ENCODE results near the gene PARD3.

Gene PARD3

DNA sequence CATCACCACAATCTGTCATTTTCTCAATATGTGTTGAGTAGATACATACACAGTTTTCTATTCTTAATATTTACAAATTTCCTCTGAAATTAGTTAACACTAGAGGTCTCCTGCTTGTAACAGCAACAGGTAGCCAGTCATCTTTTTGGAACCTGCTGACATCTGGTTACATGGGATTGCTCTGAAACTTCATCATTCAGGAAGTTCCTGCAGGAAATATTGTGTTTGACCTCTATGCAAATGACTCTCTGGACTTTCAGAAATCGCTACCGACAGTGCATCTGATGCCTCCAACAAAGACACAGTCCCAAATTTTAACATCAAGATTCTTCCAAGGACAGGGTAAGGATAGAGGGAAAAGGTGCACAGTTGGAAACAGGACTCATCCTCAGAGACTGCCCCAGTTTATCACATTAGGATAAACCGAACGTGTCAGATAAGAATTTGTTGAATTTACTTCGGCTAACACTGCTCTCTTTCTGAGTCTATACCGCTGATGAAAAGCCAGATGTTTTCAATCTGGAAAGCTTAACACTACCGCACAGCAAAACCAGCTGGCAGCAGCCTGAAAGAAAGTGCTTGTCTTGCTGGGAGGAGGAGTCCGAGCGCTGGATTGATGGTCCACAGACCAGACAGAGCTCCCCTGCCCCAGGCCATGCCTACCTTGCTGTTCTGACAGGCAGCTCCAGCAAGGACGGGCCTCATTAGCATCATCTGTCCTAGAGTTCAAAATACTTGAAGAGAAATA lies 633.4 kb downstream of the PARD3 start:
- H3K27ac ChIP-seq (ENCODE audit: low read depth, low read length), result no peak overlapping the region
- no peaks in the 10 kb centered on the region for H3K27me3 ChIP-seq (ENCODE audit: low read length)
- H3K9ac ChIP-seq (ENCODE audit: low read length), result no peak overlapping the region
- H3K36me3 ChIP-seq (ENCODE audit: low read length), result no peaks in the 10 kb centered on the region
- H3F3A ChIP-seq (ENCODE audit: insufficient read depth), result no peaks in the 10 kb centered on the region
- no peaks in the 10 kb centered on the region for H3K9me3 ChIP-seq (ENCODE audit: insufficient read depth, low read length)
- no peak for TF ChIP-seq EZH2phosphoT487 (conservative IDR thresholded peaks at IDR 0.05; ENCODE audit: low read length)
- TF ChIP-seq, protein P1, sequence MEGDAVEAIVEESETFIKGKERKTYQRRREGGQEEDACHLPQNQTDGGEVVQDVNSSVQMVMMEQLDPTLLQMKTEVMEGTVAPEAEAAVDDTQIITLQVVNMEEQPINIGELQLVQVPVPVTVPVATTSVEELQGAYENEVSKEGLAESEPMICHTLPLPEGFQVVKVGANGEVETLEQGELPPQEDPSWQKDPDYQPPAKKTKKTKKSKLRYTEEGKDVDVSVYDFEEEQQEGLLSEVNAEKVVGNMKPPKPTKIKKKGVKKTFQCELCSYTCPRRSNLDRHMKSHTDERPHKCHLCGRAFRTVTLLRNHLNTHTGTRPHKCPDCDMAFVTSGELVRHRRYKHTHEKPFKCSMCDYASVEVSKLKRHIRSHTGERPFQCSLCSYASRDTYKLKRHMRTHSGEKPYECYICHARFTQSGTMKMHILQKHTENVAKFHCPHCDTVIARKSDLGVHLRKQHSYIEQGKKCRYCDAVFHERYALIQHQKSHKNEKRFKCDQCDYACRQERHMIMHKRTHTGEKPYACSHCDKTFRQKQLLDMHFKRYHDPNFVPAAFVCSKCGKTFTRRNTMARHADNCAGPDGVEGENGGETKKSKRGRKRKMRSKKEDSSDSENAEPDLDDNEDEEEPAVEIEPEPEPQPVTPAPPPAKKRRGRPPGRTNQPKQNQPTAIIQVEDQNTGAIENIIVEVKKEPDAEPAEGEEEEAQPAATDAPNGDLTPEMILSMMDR (IDR thresholded peaks at IDR 0.05; ENCODE audit: insufficient read depth, low read length, poor library complexity, severe bottlenecking), result no peak
- no peak overlapping the region for H2AFZ ChIP-seq (ENCODE audit: low read depth, low read length, severe bottlenecking)
- H3K4me3 ChIP-seq (ENCODE audit: insufficient read depth, low read length, poor library complexity, severe bottlenecking), result no peak overlapping the region
- H3K9me2 ChIP-seq (replicated peaks; ENCODE audit: insufficient read depth, low read length), result no peaks in the 10 kb centered on the region
- H3K4me2 ChIP-seq (ENCODE audit: low read depth, low read length, poor library complexity, severe bottlenecking), result no peak overlapping the region
- H3K79me2 ChIP-seq (ENCODE audit: insufficient read depth, low read length), result no peaks in the 10 kb centered on the region
- no peaks in the 10 kb centered on the region for H4K20me1 ChIP-seq (ENCODE audit: low read depth, low read length)

GRCh38 chr10:34180749-34181148 lies 634.3 kb downstream of the PARD3 start:
- H3K79me2 ChIP-seq (ENCODE audit: insufficient read depth, low read length), result no peaks in the 10 kb centered on the region
- TF ChIP-seq, protein P1 (IDR thresholded peaks at IDR 0.05; ENCODE audit: insufficient read depth, low read length, poor library complexity, severe bottlenecking), result no peak
- no peak for TF ChIP-seq EZH2phosphoT487 (conservative IDR thresholded peaks at IDR 0.05; ENCODE audit: low read length)
- no peak overlapping the region for H3K4me3 ChIP-seq (ENCODE audit: insufficient read depth, low read length, poor library complexity, severe bottlenecking)
- H4K20me1 ChIP-seq (ENCODE audit: low read depth, low read length), result no peaks in the 10 kb centered on the region
- H3K9me3 ChIP-seq (ENCODE audit: insufficient read depth, low read length), result no peaks in the 10 kb centered on the region
- no peak overlapping the region for H2AFZ ChIP-seq (ENCODE audit: low read depth, low read length, severe bottlenecking)
- H3K4me2 ChIP-seq (ENCODE audit: low read depth, low read length, poor library complexity, severe bottlenecking), result no peak overlapping the region
- no peaks in the 10 kb centered on the region for H3K27me3 ChIP-seq (ENCODE audit: low read length)
- H3K9ac ChIP-seq (ENCODE audit: low read length), result no peak overlapping the region
- H3F3A ChIP-seq (ENCODE audit: insufficient read depth), result no peaks in the 10 kb centered on the region
- H3K9me2 ChIP-seq (replicated peaks; ENCODE audit: insufficient read depth, low read length), result no peaks in the 10 kb centered on the region
- H3K36me3 ChIP-seq (ENCODE audit: low read length), result no peaks in the 10 kb centered on the region
- H3K27ac ChIP-seq (ENCODE audit: low read depth, low read length), result no peak overlapping the region

- H3K9me2 ChIP-seq (replicated peaks; ENCODE audit: insufficient read depth, low read length), result no peaks in the 10 kb centered on the region
- TF ChIP-seq, protein P1 (IDR thresholded peaks at IDR 0.05; ENCODE audit: insufficient read depth, low read length, poor library complexity, severe bottlenecking), result no peak
- no peak for TF ChIP-seq EZH2phosphoT487 (conservative IDR thresholded peaks at IDR 0.05; ENCODE audit: low read length)
- no peaks in the 10 kb centered on the region for H3K36me3 ChIP-seq (ENCODE audit: low read length)
- no peak overlapping the region for H3K4me2 ChIP-seq (ENCODE audit: low read depth, low read length, poor library complexity, severe bottlenecking)
- no peak overlapping the region for H3K4me3 ChIP-seq (ENCODE audit: insufficient read depth, low read length, poor library complexity, severe bottlenecking)
- no peak overlapping the region for H3K27ac ChIP-seq (ENCODE audit: low read depth, low read length)
- no peaks in the 10 kb centered on the region for H3F3A ChIP-seq (ENCODE audit: insufficient read depth)
- H3K9me3 ChIP-seq (ENCODE audit: insufficient read depth, low read length), result no peaks in the 10 kb centered on the region
- no peaks in the 10 kb centered on the region for H4K20me1 ChIP-seq (ENCODE audit: low read depth, low read length)
- H3K9ac ChIP-seq (ENCODE audit: low read length), result no peak overlapping the region
- no peaks in the 10 kb centered on the region for H3K79me2 ChIP-seq (ENCODE audit: insufficient read depth, low read length)
- no peak overlapping the region for H2AFZ ChIP-seq (ENCODE audit: low read depth, low read length, severe bottlenecking)
- H3K27me3 ChIP-seq (ENCODE audit: low read length), result no peaks in the 10 kb centered on the region
Observed at GRCh38 chr10:34179280-34179679, 635.8 kb downstream of the PARD3 start.
